C4-2B (cell line): ENCODE results near the gene TAOK2.

Experiments
- H3K27ac ChIP-seq: fragments of 450-650 bp; 2 replicates; pipeline ENCODE4 v1.5.1; 2017
- ZFX ChIP-seq: fragments of 450-650 bp; IDR thresholded peaks from 2 replicates; pipeline ENCODE4 v1.6.1; 2017
- TF ChIP-seq, protein P1 (sequence below): fragments of 450-650 bp; conservative IDR thresholded peaks from 2 replicates; pipeline ENCODE4 v1.5.1; 2017; ENCODE audit warnings: mild to moderate bottlenecking

TAOK2 gene

DNA sequence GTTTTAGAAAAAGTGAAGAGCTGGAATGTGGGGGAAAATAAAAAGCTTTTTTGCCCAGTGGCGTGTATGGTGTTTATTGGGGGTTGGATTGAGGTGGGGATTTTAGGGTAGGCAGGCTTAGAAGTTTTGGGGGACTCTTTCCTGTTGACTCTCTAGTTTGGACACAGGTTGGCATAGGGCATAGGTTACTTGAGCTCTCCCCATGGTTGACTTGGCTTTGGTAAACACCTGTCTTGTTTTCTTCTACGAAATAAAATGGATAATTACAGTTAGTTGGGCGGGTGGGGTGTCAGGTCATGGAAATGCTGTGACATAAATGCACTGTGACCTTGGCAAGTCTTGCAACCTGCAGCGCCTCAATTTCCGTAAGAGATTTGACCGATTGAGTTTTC is 680 bp upstream of the TAOK2 start:
- H3K27ac ChIP-seq: peak overlapping the region; percentile 89

DNA sequence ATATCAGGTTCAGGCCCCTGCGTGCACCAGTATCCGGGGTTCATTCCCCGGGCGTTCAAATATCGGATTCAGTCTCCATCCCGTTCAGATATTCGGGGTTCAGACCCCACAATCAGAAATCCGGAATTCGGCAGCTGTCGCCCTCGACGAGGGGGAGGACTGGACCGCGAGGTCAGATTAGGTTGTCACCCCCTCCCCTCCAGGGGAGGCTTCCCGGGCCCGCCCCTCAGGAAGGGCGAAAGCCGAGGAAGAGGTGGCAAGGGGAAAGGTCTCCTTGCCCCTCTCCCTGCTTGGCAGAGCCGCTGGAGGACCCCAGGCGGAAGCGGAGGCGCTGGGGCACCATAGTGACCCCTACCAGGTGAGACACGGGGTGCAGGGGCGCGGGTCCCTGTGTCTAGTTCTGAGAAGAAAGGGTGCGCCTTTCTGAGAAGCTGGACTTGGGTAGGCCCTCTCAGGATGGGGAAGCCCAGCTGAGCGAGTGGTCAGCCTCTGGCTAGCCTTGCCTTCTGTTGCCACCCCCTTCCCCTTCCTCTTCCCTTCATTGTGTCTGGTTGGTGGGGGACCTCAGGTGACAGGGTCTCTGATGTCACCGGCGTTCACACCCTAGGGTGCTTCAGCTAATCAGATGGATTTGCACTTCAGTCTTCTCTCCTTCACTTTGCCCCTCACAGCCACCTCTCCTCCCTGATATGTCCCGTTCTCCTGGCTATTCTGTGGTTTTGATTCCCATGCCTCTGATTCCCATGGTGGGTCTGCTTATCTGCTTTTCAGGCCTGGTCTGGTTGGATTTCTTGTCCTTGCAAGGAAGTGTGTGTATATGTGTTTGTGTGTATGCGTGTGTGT is 844 bp downstream of the TAOK2 start:
- TF ChIP-seq, protein P1, sequence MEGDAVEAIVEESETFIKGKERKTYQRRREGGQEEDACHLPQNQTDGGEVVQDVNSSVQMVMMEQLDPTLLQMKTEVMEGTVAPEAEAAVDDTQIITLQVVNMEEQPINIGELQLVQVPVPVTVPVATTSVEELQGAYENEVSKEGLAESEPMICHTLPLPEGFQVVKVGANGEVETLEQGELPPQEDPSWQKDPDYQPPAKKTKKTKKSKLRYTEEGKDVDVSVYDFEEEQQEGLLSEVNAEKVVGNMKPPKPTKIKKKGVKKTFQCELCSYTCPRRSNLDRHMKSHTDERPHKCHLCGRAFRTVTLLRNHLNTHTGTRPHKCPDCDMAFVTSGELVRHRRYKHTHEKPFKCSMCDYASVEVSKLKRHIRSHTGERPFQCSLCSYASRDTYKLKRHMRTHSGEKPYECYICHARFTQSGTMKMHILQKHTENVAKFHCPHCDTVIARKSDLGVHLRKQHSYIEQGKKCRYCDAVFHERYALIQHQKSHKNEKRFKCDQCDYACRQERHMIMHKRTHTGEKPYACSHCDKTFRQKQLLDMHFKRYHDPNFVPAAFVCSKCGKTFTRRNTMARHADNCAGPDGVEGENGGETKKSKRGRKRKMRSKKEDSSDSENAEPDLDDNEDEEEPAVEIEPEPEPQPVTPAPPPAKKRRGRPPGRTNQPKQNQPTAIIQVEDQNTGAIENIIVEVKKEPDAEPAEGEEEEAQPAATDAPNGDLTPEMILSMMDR: no peak
- TF ChIP-seq ZFX: no peak
- peak overlapping the region; percentile 89 for H3K27ac ChIP-seq

More for the DNA sequence above, 680 bp upstream of the TAOK2 start:
- no peak for TF ChIP-seq ZFX
- TF ChIP-seq, protein P1: no peak

DNA sequence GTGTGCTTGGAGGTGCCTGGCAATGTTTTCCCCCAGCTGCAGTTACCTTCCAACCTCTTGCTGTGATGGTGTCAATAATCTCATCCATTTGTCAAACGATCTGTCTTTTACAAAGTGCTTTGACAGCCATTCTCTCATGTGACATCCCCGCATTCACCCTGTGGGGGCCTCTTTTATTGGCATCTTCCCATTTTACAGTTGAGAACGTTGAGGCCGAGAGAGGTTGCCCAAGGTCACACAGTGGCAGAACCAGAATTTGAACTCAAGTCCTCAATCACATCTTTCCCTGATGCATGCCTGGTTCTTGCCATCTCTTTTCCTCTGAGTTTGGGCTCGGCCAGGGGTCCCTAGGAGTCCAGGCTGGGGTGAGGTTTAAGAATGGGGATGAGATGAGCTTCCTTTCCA is 1.5 kb downstream of the TAOK2 start:
- TF ChIP-seq ZFX: no peak
- TF ChIP-seq, protein P1: no peak

DNA sequence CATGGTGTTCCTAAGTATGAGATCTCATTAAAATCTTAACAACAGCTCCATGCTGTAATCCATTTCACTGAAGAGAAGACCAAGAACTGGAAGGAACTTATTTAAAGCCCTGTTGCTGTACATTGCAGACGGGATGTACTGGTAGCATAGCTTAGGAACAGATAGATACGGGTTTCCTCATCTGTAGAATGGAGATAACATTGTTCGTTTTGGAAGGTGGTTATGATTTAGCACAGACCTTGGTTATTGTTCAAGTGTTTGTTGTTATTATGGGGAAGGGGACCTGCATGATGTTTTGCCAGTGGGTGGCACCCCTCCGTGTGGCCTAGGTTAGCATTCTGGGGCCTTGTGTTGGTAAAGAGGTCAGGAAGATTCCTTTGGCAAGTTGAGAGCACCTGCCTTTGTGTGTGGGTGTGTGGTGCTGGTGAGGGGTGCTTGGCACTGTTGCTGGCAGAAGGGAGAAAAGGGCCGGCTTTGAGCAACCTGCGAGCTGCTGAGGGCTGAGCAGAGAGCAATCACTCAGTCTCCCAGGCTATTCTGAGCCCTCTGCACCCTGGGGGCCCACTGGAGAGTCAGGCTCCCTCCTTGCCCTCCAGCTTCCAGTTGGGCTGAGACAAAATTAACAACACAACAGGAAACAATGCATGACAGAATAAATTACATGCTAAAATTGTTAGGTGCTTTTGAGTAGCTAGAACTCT is 2.3 kb downstream of the TAOK2 start:
- H3K27ac ChIP-seq: no peak overlapping the region; the same call in 1 of the 2 replicates
- no peak for TF ChIP-seq ZFX
- TF ChIP-seq, protein P1: no peak

More for the DNA sequence above, 1.5 kb downstream of the TAOK2 start:
- peak overlapping the region; percentile 89 for H3K27ac ChIP-seq

DNA sequence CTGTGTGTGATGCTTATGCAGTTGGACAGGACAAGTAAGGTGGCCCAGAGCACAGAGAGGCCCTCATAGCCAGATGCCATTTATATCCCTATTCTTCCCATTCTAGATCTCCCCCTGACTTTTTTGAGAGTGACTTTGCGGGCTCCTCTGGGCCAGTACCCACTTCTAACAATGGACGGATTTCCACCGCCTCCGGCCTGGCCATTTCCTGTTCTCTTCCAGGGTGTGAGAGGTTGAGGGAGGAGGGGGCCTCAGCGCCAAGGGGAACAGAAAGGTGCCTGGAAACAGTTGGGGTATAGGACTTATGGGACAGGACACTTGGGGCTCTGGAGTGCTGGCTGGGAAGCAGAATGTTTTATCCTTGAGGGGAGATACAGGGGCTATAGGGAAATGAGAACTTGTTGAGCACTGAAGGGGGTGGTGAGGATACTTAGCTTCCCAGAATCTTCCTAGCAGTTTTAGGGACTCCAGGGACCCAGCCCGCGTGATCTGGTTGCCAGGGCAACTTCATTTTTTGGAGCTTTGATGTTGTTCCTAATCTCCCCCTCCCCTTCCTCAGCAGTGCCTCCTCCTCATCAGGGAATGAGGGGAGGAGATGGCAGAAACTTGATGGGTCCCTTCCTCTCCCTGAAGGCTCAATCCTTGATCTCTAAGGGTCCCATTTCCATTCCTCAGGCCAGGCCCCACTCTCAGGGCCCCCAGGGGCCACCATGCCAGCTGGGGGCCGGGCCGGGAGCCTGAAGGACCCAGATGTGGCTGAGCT is 3.6 kb downstream of the TAOK2 start:
- no peak overlapping the region for H3K27ac ChIP-seq
- TF ChIP-seq, protein P1: no peak
- no peak for TF ChIP-seq ZFX

DNA sequence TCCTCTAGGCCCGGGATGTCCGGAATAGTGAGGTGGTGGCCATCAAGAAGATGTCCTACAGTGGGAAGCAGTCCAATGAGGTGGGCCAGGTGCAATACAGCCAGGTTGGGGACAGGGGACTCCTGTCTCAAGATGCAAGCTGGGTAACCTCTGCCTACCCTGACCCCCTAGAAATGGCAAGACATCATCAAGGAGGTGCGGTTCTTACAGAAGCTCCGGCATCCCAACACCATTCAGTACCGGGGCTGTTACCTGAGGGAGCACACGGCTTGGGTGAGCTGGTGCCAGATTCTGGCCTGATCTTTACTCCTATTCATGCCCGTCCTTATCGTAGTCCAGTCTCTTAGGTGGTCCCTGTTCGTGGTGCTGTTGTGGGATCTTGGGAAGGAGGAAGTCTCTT is 4.4 kb downstream of the TAOK2 start:
- no peak overlapping the region for H3K27ac ChIP-seq
- no peak for TF ChIP-seq ZFX

DNA sequence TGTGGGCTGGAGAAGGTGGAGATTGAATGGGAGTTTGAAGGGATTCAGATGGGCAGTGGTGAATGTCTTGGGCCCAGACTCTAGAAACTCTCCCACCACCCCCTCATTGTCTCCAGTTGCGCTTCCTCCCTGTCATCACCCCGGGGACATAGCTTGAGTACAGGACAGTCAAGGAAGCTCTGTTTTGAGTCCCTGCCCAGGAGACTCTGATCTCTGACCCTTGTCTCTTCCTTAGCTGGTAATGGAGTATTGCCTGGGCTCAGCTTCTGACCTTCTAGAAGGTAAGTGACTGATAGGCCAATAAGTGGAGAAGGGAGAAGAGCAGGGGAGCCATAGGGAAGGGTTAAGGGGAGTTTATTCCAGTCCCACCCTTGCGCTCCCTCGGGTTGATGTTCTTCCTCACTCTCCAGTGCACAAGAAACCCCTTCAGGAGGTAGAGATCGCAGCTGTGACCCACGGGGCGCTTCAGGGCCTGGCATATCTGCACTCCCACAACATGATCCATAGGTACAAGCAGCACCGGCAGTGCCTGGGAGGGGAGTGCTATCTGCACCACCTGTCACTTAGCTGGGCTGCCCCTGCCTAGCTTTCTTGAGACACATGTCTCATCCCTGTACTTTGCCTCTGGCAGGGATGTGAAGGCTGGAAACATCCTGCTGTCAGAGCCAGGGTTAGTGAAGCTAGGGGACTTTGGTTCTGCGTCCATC is 5.0 kb downstream of the TAOK2 start:
- H3K27ac ChIP-seq: no peak overlapping the region
- TF ChIP-seq, protein P1: no peak
- no peak for TF ChIP-seq ZFX
